Measurements from ENCODE around the gene PHF20.
"Not testable (repeated sequence)": the region's sequence is repeated elsewhere in the genome, so short reads cannot be mapped to it uniquely, and the experiment has no call there.

Gene PHF20

GRCh38 chr20:35887393-35888064 lies 115.7 kb downstream of the PHF20 start:
- DNase-seq, result no peak

- DNase-seq, result no peak
Measured at GRCh38 chr20:35888657-35889056, 116.8 kb downstream of the PHF20 start.

GRCh38 chr20:35891375-35891774 lies 119.6 kb downstream of the PHF20 start:
- DNase-seq, result no peak

GRCh38 chr20:35892871-35893270 lies 121.1 kb downstream of the PHF20 start:
- no peak for DNase-seq

- DNase-seq, result no peak
Measured at GRCh38 chr20:35893942-35894341, 122.1 kb downstream of the PHF20 start.

- not testable (repeated sequence) for DNase-seq
Measured at GRCh38 chr20:35895516-35895915, 123.7 kb downstream of the PHF20 start.

- no peak for DNase-seq
Measured at GRCh38 chr20:35899064-35899463, 127.2 kb downstream of the PHF20 start.

GRCh38 chr20:35901230-35901629 lies 129.4 kb downstream of the PHF20 start:
- DNase-seq, result not testable (repeated sequence)

- DNase-seq, result peak; percentile 5
Measured at GRCh38 chr20:35901678-35902544, 130.1 kb downstream of the PHF20 start.

GRCh38 chr20:35902545-35902941 lies 130.7 kb downstream of the PHF20 start:
- no peak for DNase-seq

- no peak for DNase-seq
Measured at GRCh38 chr20:35903843-35904242, 132.0 kb downstream of the PHF20 start.

- DNase-seq, result no peak
Measured at GRCh38 chr20:35904982-35905663, 133.3 kb downstream of the PHF20 start.

- DNase-seq, result no peak
Measured at GRCh38 chr20:35907017-35907701, 135.3 kb downstream of the PHF20 start.

GRCh38 chr20:35908007-35908406 lies 136.2 kb downstream of the PHF20 start:
- no peak for DNase-seq

GRCh38 chr20:35909176-35909575 lies 137.4 kb downstream of the PHF20 start:
- no peak for DNase-seq

GRCh38 chr20:35909796-35910195 lies 138.0 kb downstream of the PHF20 start:
- DNase-seq, result no peak

- DNase-seq, result no peak
Measured at GRCh38 chr20:35910254-35910653, 138.4 kb downstream of the PHF20 start.

GRCh38 chr20:35912881-35913280 lies 141.1 kb downstream of the PHF20 start:
- DNase-seq, result no peak

- DNase-seq, result no peak
Measured at GRCh38 chr20:35917077-35917476, 145.3 kb downstream of the PHF20 start.

- DNase-seq, result no peak
Measured at GRCh38 chr20:35918021-35918420, 146.2 kb downstream of the PHF20 start.

GRCh38 chr20:35920523-35920922 lies 148.7 kb downstream of the PHF20 start:
- no peak for DNase-seq

- DNase-seq, result no peak
Measured at GRCh38 chr20:35929301-35929700, 157.5 kb downstream of the PHF20 start.

- no peak for DNase-seq
Measured at GRCh38 chr20:35934050-35934449, 162.2 kb downstream of the PHF20 start.

All from T1000 (cell line).